ENCODE data around the gene ITGB2.

Gene ITGB2

DNA sequence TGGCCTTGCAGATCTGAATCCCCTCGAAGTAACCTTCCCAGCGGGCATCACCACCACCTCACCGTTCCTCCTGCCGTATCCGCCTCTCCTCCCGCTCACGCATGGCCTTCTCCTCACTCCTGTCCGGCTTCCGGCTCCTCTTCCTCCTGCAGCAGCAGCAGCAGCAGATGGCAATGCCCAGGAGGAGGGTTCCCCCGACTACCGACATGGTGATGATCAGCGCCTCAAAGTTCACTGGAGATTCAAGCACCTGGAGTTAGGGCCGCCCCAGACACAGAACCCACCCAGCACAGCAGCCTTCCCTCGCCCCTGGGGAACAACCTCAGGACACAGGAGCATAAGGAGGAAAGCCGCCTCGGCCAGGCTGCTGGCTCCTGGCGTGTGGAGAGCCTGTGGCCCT is 64.6 kb downstream of the ITGB2 start:
- H3K36me3 ChIP-seq (ENCODE audit: insufficient read depth) = peaks cover 9% of the 10 kb centered on the region
- no peaks in the 10 kb centered on the region for H3K79me2 ChIP-seq (ENCODE audit: insufficient read depth, low read depth)
- TF ChIP-seq, protein P1, sequence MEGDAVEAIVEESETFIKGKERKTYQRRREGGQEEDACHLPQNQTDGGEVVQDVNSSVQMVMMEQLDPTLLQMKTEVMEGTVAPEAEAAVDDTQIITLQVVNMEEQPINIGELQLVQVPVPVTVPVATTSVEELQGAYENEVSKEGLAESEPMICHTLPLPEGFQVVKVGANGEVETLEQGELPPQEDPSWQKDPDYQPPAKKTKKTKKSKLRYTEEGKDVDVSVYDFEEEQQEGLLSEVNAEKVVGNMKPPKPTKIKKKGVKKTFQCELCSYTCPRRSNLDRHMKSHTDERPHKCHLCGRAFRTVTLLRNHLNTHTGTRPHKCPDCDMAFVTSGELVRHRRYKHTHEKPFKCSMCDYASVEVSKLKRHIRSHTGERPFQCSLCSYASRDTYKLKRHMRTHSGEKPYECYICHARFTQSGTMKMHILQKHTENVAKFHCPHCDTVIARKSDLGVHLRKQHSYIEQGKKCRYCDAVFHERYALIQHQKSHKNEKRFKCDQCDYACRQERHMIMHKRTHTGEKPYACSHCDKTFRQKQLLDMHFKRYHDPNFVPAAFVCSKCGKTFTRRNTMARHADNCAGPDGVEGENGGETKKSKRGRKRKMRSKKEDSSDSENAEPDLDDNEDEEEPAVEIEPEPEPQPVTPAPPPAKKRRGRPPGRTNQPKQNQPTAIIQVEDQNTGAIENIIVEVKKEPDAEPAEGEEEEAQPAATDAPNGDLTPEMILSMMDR (conservative IDR thresholded peaks at IDR 0.05; ENCODE audit: low read depth, low read length) = no peak
- H3K9ac ChIP-seq = no peak overlapping the region
- no peaks in the 10 kb centered on the region for H3K27me3 ChIP-seq (ENCODE audit: insufficient read depth, low read depth)
- H3K4me2 ChIP-seq = no peak overlapping the region
- H2AFZ ChIP-seq (ENCODE audit: low read depth) = no peak overlapping the region
- no peaks in the 10 kb centered on the region for H3K4me1 ChIP-seq (ENCODE audit: low read depth, poor library complexity, severe bottlenecking)
- H4K20me1 ChIP-seq (ENCODE audit: insufficient read depth) = no peaks in the 10 kb centered on the region
- H3K27ac ChIP-seq = no peak overlapping the region
- no peak overlapping the region for H3K4me3 ChIP-seq (IDR thresholded peaks at IDR 0.05; ENCODE audit: insufficient read depth, low read depth, low read length)

DNA sequence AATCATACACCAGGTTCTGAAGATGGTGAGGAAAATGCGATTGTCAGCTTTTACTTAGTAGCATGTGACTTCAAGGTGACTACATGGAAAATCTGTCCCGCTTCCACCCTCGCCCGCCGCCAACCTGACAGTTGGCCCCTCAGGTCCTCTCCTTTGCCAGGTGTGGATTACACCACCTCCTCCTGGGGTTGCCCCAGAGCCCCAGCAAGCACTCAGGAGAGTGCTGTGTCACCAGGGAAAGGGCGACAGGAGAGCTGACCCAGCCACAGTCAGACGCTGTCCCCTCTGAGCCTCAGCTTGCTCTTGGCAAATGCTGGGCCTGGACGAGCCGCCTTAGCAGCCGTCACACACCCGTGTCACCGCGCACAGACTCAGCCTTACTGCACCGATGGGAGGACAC is 65.1 kb downstream of the ITGB2 start:
- H3K79me2 ChIP-seq (ENCODE audit: insufficient read depth, low read depth) = no peaks in the 10 kb centered on the region
- H4K20me1 ChIP-seq (ENCODE audit: insufficient read depth) = no peaks in the 10 kb centered on the region
- H3K27me3 ChIP-seq (ENCODE audit: insufficient read depth, low read depth) = no peaks in the 10 kb centered on the region
- no peak overlapping the region for H3K9ac ChIP-seq
- TF ChIP-seq, protein P1 (conservative IDR thresholded peaks at IDR 0.05; ENCODE audit: low read depth, low read length) = no peak
- H3K4me2 ChIP-seq = no peak overlapping the region
- no peak overlapping the region for H2AFZ ChIP-seq (ENCODE audit: low read depth)
- H3K27ac ChIP-seq = no peak overlapping the region
- no peak overlapping the region for H3K4me3 ChIP-seq (IDR thresholded peaks at IDR 0.05; ENCODE audit: insufficient read depth, low read depth, low read length)
- no peaks in the 10 kb centered on the region for H3K4me1 ChIP-seq (ENCODE audit: low read depth, poor library complexity, severe bottlenecking)
- peaks cover 13% of the 10 kb centered on the region for H3K36me3 ChIP-seq (ENCODE audit: insufficient read depth)

DNA sequence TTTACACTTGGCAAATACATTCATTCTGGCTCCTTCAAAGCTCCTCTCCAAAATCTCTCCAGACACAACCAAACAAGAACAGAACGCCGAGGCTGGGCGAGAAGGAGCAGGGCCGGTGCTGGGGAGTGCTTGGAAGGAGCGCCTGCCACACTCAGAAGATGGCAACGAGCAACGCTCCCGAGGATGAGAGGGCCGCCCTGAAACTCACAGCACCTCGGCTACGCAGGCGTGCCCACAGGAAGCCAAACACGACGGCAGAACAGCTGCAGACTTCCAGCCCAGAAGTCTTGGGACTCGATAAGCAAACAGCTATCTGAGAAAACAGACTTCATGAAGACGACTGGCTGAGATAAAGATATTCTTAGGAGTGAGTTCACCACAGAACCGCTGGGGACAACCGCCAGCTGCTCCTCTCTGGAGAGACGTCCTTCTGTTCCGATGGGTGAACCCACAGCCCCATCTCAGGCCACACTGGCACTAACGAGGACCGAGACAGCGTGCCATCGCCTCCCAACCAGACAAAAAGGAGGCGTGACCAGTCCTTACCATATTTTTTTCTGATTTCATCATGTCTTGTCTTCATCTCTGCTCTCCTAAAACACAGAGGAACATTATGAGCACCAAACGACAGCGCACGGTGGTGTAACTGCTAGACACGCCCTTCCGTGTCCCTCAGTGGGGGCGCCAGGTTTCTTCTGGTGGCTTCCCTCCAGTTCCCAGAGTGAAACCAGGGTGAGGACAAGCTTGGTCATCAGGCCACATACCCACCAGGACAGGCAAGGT is 65.8 kb downstream of the ITGB2 start:
- H4K20me1 ChIP-seq (ENCODE audit: insufficient read depth) = no peaks in the 10 kb centered on the region
- TF ChIP-seq, protein P1 (conservative IDR thresholded peaks at IDR 0.05; ENCODE audit: low read depth, low read length) = no peak
- no peak overlapping the region for H2AFZ ChIP-seq (ENCODE audit: low read depth)
- H3K36me3 ChIP-seq (ENCODE audit: insufficient read depth) = peaks cover 14% of the 10 kb centered on the region
- no peak overlapping the region for H3K9ac ChIP-seq
- H3K4me1 ChIP-seq (ENCODE audit: low read depth, poor library complexity, severe bottlenecking) = no peaks in the 10 kb centered on the region
- no peaks in the 10 kb centered on the region for H3K27me3 ChIP-seq (ENCODE audit: insufficient read depth, low read depth)
- no peaks in the 10 kb centered on the region for H3K79me2 ChIP-seq (ENCODE audit: insufficient read depth, low read depth)
- H3K27ac ChIP-seq = no peak overlapping the region
- H3K4me2 ChIP-seq = no peak overlapping the region
- no peak overlapping the region for H3K4me3 ChIP-seq (IDR thresholded peaks at IDR 0.05; ENCODE audit: insufficient read depth, low read depth, low read length)

DNA sequence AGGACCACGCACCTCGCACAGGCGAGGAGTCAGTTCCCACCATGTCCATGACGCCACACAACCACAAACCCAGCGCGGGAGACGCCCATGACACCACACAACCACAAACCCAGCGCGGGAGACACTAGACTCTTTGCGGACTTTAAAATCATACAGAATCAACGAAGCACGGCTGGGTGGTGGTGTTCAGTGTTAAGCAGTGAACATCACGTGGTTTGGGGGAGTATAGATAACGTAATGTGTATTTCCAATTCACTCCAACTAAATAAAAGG is 66.4 kb downstream of the ITGB2 start:
- Histone ChIP-seq H3K27me3 (ENCODE audit: insufficient read depth, low read depth) (no peaks in the 10 kb centered on the region), H3K4me3 (IDR thresholded peaks at IDR 0.05; ENCODE audit: insufficient read depth, low read depth, low read length) (no peak overlapping the region), H2AFZ (ENCODE audit: low read depth) (no peak overlapping the region), H3K36me3 (ENCODE audit: insufficient read depth) (peaks cover 19% of the 10 kb centered on the region), H3K27ac (no peak overlapping the region), H3K4me2 (no peak overlapping the region), H4K20me1 (ENCODE audit: insufficient read depth) (no peaks in the 10 kb centered on the region), H3K79me2 (ENCODE audit: insufficient read depth, low read depth) (no peaks in the 10 kb centered on the region), H3K9ac (no peak overlapping the region), H3K4me1 (ENCODE audit: low read depth, poor library complexity, severe bottlenecking) (no peaks in the 10 kb centered on the region)
- TF ChIP-seq, protein P1 (conservative IDR thresholded peaks at IDR 0.05; ENCODE audit: low read depth, low read length) = no peak

Data from KMS-11 (cell line).